BE2C (cell line): ENCODE results near the gene MYH13. TPM values are rescaled to one million over a fixed set of nuclear protein-coding genes. Genes with fewer than 3 reads are reported as not detected.

ENCODE experiments used
- DNase-seq: peaks from one replicate; pipeline ENCODE4 v3.0.0-alpha.2; 2020
- H3K27me3 ChIP-seq: fragments of 250-450 bp; sonication (Bioruptor Pico); 2 replicates; pipeline ENCODE4 v1.5.1; 2020; ENCODE audit warnings: mild to moderate bottlenecking
- H3K36me3 ChIP-seq: fragments of 250-450 bp; sonication (Bioruptor Pico); 2 replicates; pipeline ENCODE4 v1.5.1; 2020; ENCODE audit warnings: mild to moderate bottlenecking
- H3K4me1 ChIP-seq: fragments of 250-450 bp; sonication (Bioruptor Pico); 2 replicates; pipeline ENCODE4 v1.5.1; 2020
- H3K4me3 ChIP-seq: 2 replicates; pipeline ENCODE4 v1.5.1; 2011; ENCODE audit warnings: low read depth, low read length
- H3K9me3 ChIP-seq: fragments of 250-450 bp; sonication (Bioruptor Pico); 2 replicates; pipeline ENCODE4 v1.5.1; 2020
- CTCF ChIP-seq: IDR thresholded peaks from 2 replicates; pipeline ENCODE4 v1.5.1; 2012; ENCODE audit warnings: mild to moderate bottlenecking, low read depth, low read length
- polyA plus RNA-seq: library from polyadenylated mRNA; unstranded; fragments of >200 nt; gene quantifications from one replicate; pipeline ENCODE4 v1.2.1, GENCODE V29; 2012; ENCODE audit warnings: low read depth, missing spikeins; ENCODE audit not compliant: insufficient read length, insufficient read depth

MYH13 gene
- polyA plus RNA-seq, result not detected

DNA sequence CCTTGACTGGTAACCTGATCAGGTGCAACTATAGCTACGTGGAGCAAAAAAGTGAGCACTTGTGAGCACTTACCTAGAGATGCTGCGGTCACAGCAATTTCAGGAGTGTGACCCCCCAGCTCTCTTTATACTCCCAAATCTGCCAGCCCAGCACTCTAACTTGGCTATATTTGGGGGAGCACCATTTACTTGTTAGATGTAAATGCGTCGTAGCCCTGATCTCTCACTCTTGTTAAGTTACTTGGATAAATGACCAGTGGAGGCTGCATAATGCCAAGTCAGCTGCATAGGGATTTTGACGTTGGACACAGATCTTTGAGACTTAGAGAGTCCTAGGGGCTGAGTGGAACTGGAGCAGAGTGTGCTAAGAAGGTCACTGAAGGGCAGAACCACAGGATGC, at the start of gene MYH13:
MYH13 (minus strand) TSS at position 101 of the 400 bp plus-strand sequence. CDS start 8,476 bp downstream, outside the sequence.
- H3K36me3 ChIP-seq, result no peaks in the 10 kb centered on the region
- no peak for DNase-seq
- no peak for TF ChIP-seq CTCF
- H3K4me1 ChIP-seq, result no peaks in the 10 kb centered on the region
- no peaks in the 10 kb centered on the region for H3K9me3 ChIP-seq
- no peak within 1 kb of the TSS for H3K4me3 ChIP-seq
- H3K27me3 ChIP-seq, result no peaks in the 10 kb centered on the region

GRCh38 chr17:10421900-10422542, 49.2 kb upstream of the MYH13 start, which contains the start of gene MYH8:
Gene MYH8 (minus strand): TSS chr17:10421950. CDS start chr17:10420227, 1,723 bp downstream.
- H3K9me3 ChIP-seq, result no peaks in the 10 kb centered on the region
- TF ChIP-seq CTCF, result no peak
- H3K4me3 ChIP-seq, result no peak within 1 kb of the TSS
- no peak for DNase-seq
- H3K4me1 ChIP-seq, result no peaks in the 10 kb centered on the region
- H3K27me3 ChIP-seq, result no peaks in the 10 kb centered on the region
- no peaks in the 10 kb centered on the region for H3K36me3 ChIP-seq

DNA sequence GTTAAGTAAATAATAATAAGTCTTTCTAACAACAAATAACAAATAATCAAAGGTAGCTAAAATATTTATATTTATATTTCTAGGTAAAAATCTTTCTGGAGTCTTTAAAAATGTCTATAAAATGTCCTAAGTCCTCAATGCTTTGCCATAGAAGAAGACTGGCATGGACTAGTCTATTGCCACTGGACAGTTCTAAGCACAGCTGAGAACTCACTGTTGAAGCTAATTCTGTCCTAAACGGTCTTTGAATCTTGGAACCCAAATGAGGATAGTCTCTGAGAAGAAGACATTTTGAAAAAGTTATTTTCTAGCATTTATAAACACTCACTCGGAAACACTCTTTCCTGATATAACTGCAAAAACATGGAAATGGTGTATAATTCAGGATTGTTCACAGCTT, 48.4 kb upstream of the MYH13 start:
- H3K4me1 ChIP-seq, result no peaks in the 10 kb centered on the region
- TF ChIP-seq CTCF, result no peak
- no peaks in the 10 kb centered on the region for H3K9me3 ChIP-seq
- H3K27me3 ChIP-seq, result no peaks in the 10 kb centered on the region
- H3K36me3 ChIP-seq, result no peaks in the 10 kb centered on the region
- no peak overlapping the region for H3K4me3 ChIP-seq
- no peak for DNase-seq

DNA sequence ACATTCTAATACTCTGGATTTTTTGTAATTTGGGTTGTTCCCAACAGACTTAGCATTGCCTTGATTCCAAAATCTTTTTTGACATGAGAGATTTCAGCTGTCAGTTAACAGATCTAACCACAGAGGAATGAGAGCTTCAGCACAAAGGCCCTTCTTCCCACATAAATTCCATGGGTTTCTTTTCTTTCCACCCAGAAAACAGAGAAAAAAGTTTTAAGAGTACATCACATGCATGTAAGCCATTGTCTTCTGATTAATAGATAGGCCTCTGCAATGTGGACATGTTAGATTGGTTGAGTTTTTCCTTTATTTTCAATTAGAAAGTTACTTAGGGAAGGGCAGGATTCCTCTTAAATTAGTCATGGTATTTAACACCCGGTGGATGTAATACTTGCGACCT, 48.0 kb upstream of the MYH13 start:
- Histone ChIP-seq H3K27me3 (no peaks in the 10 kb centered on the region), H3K4me1 (no peaks in the 10 kb centered on the region), H3K9me3 (no peaks in the 10 kb centered on the region), H3K36me3 (no peaks in the 10 kb centered on the region), H3K4me3 (no peak overlapping the region)
- no peak for TF ChIP-seq CTCF
- DNase-seq, result no peak

DNA sequence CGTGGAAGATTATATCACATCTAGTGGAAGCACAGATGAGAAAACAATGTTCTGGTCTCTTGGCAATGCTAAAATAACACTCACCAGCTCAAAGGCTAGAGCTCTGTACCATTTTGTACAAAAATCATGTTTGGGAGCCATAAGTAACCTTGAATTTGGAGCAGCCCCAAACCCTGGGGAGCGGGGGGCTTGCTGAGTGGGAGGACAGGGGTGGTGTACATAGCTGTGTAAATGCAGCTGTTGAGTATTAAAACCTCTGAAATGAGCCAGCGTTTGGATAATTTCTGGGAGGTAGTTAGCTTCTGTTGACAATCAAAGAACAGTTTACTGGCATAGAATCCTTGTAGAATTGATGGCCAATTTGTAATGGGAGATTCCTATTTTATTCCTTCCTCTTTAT, 44.6 kb upstream of the MYH13 start:
- Histone ChIP-seq H3K36me3 (no peaks in the 10 kb centered on the region), H3K9me3 (no peaks in the 10 kb centered on the region), H3K4me1 (no peaks in the 10 kb centered on the region), H3K27me3 (no peaks in the 10 kb centered on the region), H3K4me3 (no peak overlapping the region)
- TF ChIP-seq CTCF, result no peak
- no peak for DNase-seq

GRCh38 chr17:10415161-10415560, 42.4 kb upstream of the MYH13 start:
- no peak for TF ChIP-seq CTCF
- Histone ChIP-seq H3K36me3 (no peaks in the 10 kb centered on the region), H3K4me1 (no peaks in the 10 kb centered on the region), H3K4me3 (no peak overlapping the region), H3K9me3 (no peaks in the 10 kb centered on the region), H3K27me3 (no peaks in the 10 kb centered on the region)
- DNase-seq, result no peak
